GM12878 (cell line): Measurements from ENCODE around the gene THAP9. TPM values are rescaled to one million over a fixed set of nuclear protein-coding genes. Genes with fewer than 3 reads are reported as not detected.

ENCODE experiments used
- ATAC-seq: fragments of 200-7000 bp; cut with Tn5 transposase; 3 replicates; pipeline ENCODE4 v1.9.1; 2020; ENCODE audit warnings: mild to moderate bottlenecking, moderate library complexity
- BruUV-seq: library from RNA; stranded (reverse); fragments of 400-500 nt; replicated peaks from 2 replicates; lab custom pipeline; 2021; lab: Mats Ljungman, UMichigan
- CTCF ChIA-PET: fragments of 300-600 bp; sonication (Branson Sonifier 250); formaldehyde crosslinking; extraction: SDS; loops from one replicate; lab custom pipeline; 2021; ENCODE audit warnings: inconsistent platforms; lab: Yijun Ruan, JAX
- POLR2A ChIA-PET: fragments of 350-600 bp; formaldehyde crosslinking; extraction: SDS; loops from one replicate; lab custom pipeline; 2021; ENCODE audit warnings: inconsistent platforms; lab: Charles Lee
- RAD21 ChIA-PET: fragments of 300-600 bp; sonication (Branson Sonifier 250); formaldehyde crosslinking; loops from one replicate; lab custom pipeline; 2023; ENCODE audit warnings: antibody characterized with exemption; ENCODE audit not compliant: unreplicated experiment; lab: Charles Lee
- SMC1A ChIA-PET: fragments of 300-600 bp; sonication (Branson Sonifier 250); formaldehyde crosslinking; loops from one replicate; lab custom pipeline; 2023; ENCODE audit not compliant: unreplicated experiment, uncharacterized antibody; lab: Charles Lee
- DNase-seq: peaks from one replicate; pipeline ENCODE4 v3.0.0-alpha.2; 2011; ENCODE audit warnings: low read depth, low spot score
- FAIRE-seq: peaks from 3 replicates; lab custom pipeline; 2011; peaks lifted over from hg19 to GRCh38; lab: Jason Lieb, UNC
- H2AFZ ChIP-seq: 2 replicates; pipeline ENCODE4 v1.6.0; 2011; ENCODE audit warnings: low read depth, low read length, control low read depth; ENCODE audit not compliant: control insufficient read depth
- H3K27ac ChIP-seq: 2 replicates; pipeline ENCODE4 v1.5.1; 2011; ENCODE audit warnings: control low read depth; ENCODE audit not compliant: control insufficient read depth, insufficient read depth
- H3K27me3 ChIP-seq, 2 experiments: replicated peaks in 1 of 2; 2 replicates each; pipeline versions ENCODE4 v1.6.0 to v1.6.1; 2011; ENCODE audit warnings: low read length in 1 of 2; ENCODE audit not compliant: control insufficient read depth in 2 of 2, insufficient read depth in 2 of 2
- H3K36me3 ChIP-seq, 2 experiments: 2 replicates each; pipeline ENCODE4 v1.5.1; 2011; ENCODE audit warnings: low read length in 1 of 2; ENCODE audit not compliant: control insufficient read depth in 2 of 2, insufficient read depth in 2 of 2
- H3K4me1 ChIP-seq: 2 replicates; pipeline ENCODE4 v1.6.1; 2011; ENCODE audit warnings: mild to moderate bottlenecking, low read length, moderate library complexity, mixed read lengths; ENCODE audit not compliant: control insufficient read depth, insufficient read depth
- H3K4me2 ChIP-seq: 2 replicates; pipeline ENCODE4 v1.6.0; 2011; ENCODE audit warnings: control low read depth; ENCODE audit not compliant: control insufficient read depth, insufficient read depth
- H3K4me3 ChIP-seq: fragments of 200-600 bp; sonication (generic); 2 replicates; pipeline ENCODE4 v1.5.1; 2016
- H3K79me2 ChIP-seq: 2 replicates; pipeline ENCODE4 v1.6.0; 2011; ENCODE audit warnings: low read length; ENCODE audit not compliant: control insufficient read depth, insufficient read depth
- H3K9ac ChIP-seq: 2 replicates; pipeline ENCODE4 v1.8.0; 2011; ENCODE audit warnings: low read length, control low read depth, mixed read lengths; ENCODE audit not compliant: control insufficient read depth, insufficient read depth
- H3K9me3 ChIP-seq: replicated peaks from 3 replicates; pipeline ENCODE4 v1.5.1; 2011; ENCODE audit warnings: mild to moderate bottlenecking, low read length; ENCODE audit not compliant: control insufficient read depth, insufficient read depth
- H4K20me1 ChIP-seq: 2 replicates; pipeline ENCODE4 v1.6.0; 2011; ENCODE audit not compliant: control insufficient read depth, insufficient read depth
- CTCF ChIP-seq, 3 experiments: IDR thresholded peaks in 2 of 3; conservative IDR thresholded peaks in 1 of 3; 2 replicates each; pipeline ENCODE4 v1.5.1; 2011; ENCODE audit warnings: low read depth in 3 of 3, low read length in 3 of 3, mild to moderate bottlenecking in 3 of 3, control low read depth in 2 of 3, moderate library complexity in 2 of 3, inconsistent platforms in 1 of 3, mixed read lengths in 1 of 3; ENCODE audit not compliant: control insufficient read depth in 2 of 3, insufficient read depth in 1 of 3; ENCODE audit errors: extremely low read depth in 1 of 3
- E2F4 ChIP-seq: IDR thresholded peaks from 2 replicates; pipeline ENCODE4 v1.6.1; 2012; ENCODE audit warnings: low read depth, low read length, improper control_type of control experiment
- E2F8 ChIP-seq: fragments of 450-650 bp; IDR thresholded peaks from 2 replicates; pipeline ENCODE4 v1.6.1; 2018; ENCODE audit warnings: mild to moderate bottlenecking, low read depth, moderate library complexity; ENCODE audit not compliant: partially characterized antibody
- RFX5 ChIP-seq: IDR thresholded peaks from 2 replicates; pipeline ENCODE4 v1.6.1; 2011; ENCODE audit warnings: low read depth, low read length, improper control_type of control experiment
- ZBTB11 ChIP-seq: fragments of 450-650 bp; formaldehyde crosslinking; IDR thresholded peaks from 2 replicates; pipeline ENCODE4 v1.5.0; 2022; ENCODE audit warnings: mild to moderate bottlenecking, missing genetic modification characterization
- ZNF687 ChIP-seq: fragments of 450-650 bp; IDR thresholded peaks from 2 replicates; pipeline ENCODE4 v1.6.1; 2017; ENCODE audit warnings: mild to moderate bottlenecking, moderate library complexity
- WGBS: methylation state at CpG from one replicate; pipeline ENCODE4 v1.1.6; 2016; ENCODE audit warnings: low lambda C conversion rate; ENCODE audit not compliant: insufficient replicate concordance, insufficient coverage; ENCODE audit errors: missing lambda C conversion rate; 5-methylcytosine and 5-hydroxymethylcytosine counted together
- in situ Hi-C: fragments of 300-500 bp; cut with MboI; formaldehyde crosslinking; loops from 9 replicates; pipeline ENCODE4 v1.14.3; 2018; ENCODE audit warnings: mixed read lengths
- intact Hi-C: fragments of 100-400 bp; cut with micrococcal nuclease; formaldehyde crosslinking; loops from one replicate; pipeline ENCODE4 v1.14.2; 2022; ENCODE audit not compliant: unreplicated experiment
- polyA plus RNA-seq, 11 experiments: library from polyadenylated mRNA; depleted of rRNA in 4 of 11; unstranded in 6 of 11; stranded (reverse) in 5 of 11; fragments of >200 nt; fragmentation: Nextera tagmentation in 4 of 11; fragmentation: Illumina TruSeq in 1 of 11; extraction: Ambion mirVana in 4 of 11; extraction: Trizol in 1 of 11; gene quantifications; 1 replicate in 1 of 11; 2 replicates in 10 of 11; pipeline versions ENCODE4 v1.2.1 to v1.2.3, GENCODE V29; 2011 to 2016; ENCODE audit warnings: inconsistent platforms in 2 of 11, missing spikeins in 2 of 11, low read depth in 1 of 11
- total RNA-seq, 4 experiments: library from RNA; depleted of rRNA in 3 of 4; stranded (reverse); fragments of >200 nt in 3 of 4; fragmentation: Illumina TruSeq in 1 of 4; extraction: Trizol in 1 of 4; gene quantifications; 2 replicates each; pipeline versions ENCODE4 v1.2.1 to v1.2.3, GENCODE V29; 2013 to 2021

Gene THAP9
- total and polyA plus RNA-seq, 10 of the 15 experiments (the other 5 are each of a cell fraction or from before 2014, with no cell fraction given), result 2.1 to 4.9 (median 3.3) TPM

- in situ Hi-C loops, result no loop called here
- no peak for TF ChIP-seq RFX5
- no peak for TF ChIP-seq E2F8
- TF ChIP-seq ZBTB11 (CRISPR knock-in tag), result no peak
- TF ChIP-seq CTCF (IDR thresholded peaks at IDR 0.05 in 2 of 3, conservative IDR thresholded peaks at IDR 0.05 in 1 of 3; ENCODE audit: control insufficient read depth in 2 of 3, extremely low read depth in 1 of 3, insufficient read depth in 1 of 3, low read depth in 3 of 3, low read length in 3 of 3), result no peak
- no peak for TF ChIP-seq E2F4
- no peak for TF ChIP-seq ZNF687
Observed at GRCh38 chr4:82951196-82951595, 50.7 kb downstream of the THAP9 start.

More at GRCh38 chr4:82951196-82951595, 50.7 kb downstream of the THAP9 start:
- RAD21 ChIA-PET, result interaction anchor here (1.1 to 1.6 kb wide), 2 partner anchors 17 to 27 kb away, joined by 3 to 5 read pairs; no protein-coding TSS in a partner anchor
- POLR2A ChIA-PET, result no interaction called here
- Histone ChIP-seq H3K36me3 (peaks cover 1 to 2% of the 10 kb centered on the region in 2 experiments; a peak in 2 of 4 replicates), H4K20me1 (no peaks in the 10 kb centered on the region), H3K4me3 (no peak overlapping the region), H3K4me2 (no peak overlapping the region), H3K4me1 (no peaks in the 10 kb centered on the region), H3K27me3 (no peaks in the 10 kb centered on the region), H3K79me2 (no peaks in the 10 kb centered on the region), H3K27ac (no peak overlapping the region), H3K9me3 (no peaks in the 10 kb centered on the region), H3K9ac (no peak overlapping the region), H2AFZ (no peak overlapping the region)
- 96% methylated on average over 2 of the region's 2 CpGs for WGBS
- intact Hi-C loops, result no loop called here
- no TSS peak for BruUV-seq
- CTCF ChIA-PET, result interaction anchor here (0.6 to 1.7 kb wide), 6 partner anchors 11 to 369 kb away, joined by 3 to 6 read pairs (median 3); no protein-coding TSS in a partner anchor
- SMC1A ChIA-PET, result interaction anchor here (0.8 to 2.3 kb wide), 9 partner anchors 10 to 331 kb away, joined by 3 to 8 read pairs (median 3); no protein-coding TSS in a partner anchor
- no peak for FAIRE-seq
- no peak for ATAC-seq
- DNase-seq, result no peak
